ENCODE measurements around the gene COLGALT1. TPM values are rescaled to one million over a fixed set of nuclear protein-coding genes. Genes with fewer than 3 reads are reported as not detected.

Gene COLGALT1
- total RNA-seq, 1 experiment from 2014 or later = 103 TPM

- H3K4me3 Mint-ChIP-seq (ENCODE audit: unreplicated experiment) = no peak overlapping the region
- POLR2A ChIA-PET = interaction anchor here (1.1 kb wide), 1 partner anchor 12 kb away, joined by 3 read pairs; no protein-coding TSS in a partner anchor
Measured at GRCh38 chr19:17525141-17525540, 30.3 kb upstream of the COLGALT1 start.

GRCh38 chr19:17526922-17527321 lies 28.5 kb upstream of the COLGALT1 start:
- BruUV-seq (replicated peaks) = no TSS peak
- no peak for TF ChIP-seq CTCF (IDR thresholded peaks at IDR 0.05; ENCODE audit: unreplicated experiment)
- CTCF ChIA-PET = interaction anchor here (0.6 to 0.8 kb wide), 2 partner anchors 276 to 623 kb away, joined by 3 to 4 read pairs; no protein-coding TSS in a partner anchor
- intact Hi-C loops (cut with micrococcal nuclease) = no loop called here
- peaks cover 11% of the 10 kb centered on the region for H3K27me3 Mint-ChIP-seq (ENCODE audit: insufficient read depth, unreplicated experiment)
- DNase-seq (ENCODE audit: unreplicated experiment) = no peak
- peaks cover 8% of the 10 kb centered on the region for H3K9me3 Mint-ChIP-seq (ENCODE audit: unreplicated experiment)
- no peaks in the 10 kb centered on the region for H3K4me1 Mint-ChIP-seq (ENCODE audit: insufficient read depth, unreplicated experiment)
- no peak overlapping the region for H3K27ac Mint-ChIP-seq (ENCODE audit: low read depth, unreplicated experiment)
- H3K36me3 Mint-ChIP-seq (ENCODE audit: insufficient read depth, unreplicated experiment) = peaks cover 9% of the 10 kb centered on the region
- H3K4me3 Mint-ChIP-seq (ENCODE audit: unreplicated experiment) = no peak overlapping the region
- POLR2A ChIA-PET = no interaction called here

More at GRCh38 chr19:17525141-17525540, 30.3 kb upstream of the COLGALT1 start:
- Mint-ChIP-seq H3K36me3 (ENCODE audit: insufficient read depth, unreplicated experiment) (peaks cover 17% of the 10 kb centered on the region), H3K4me1 (ENCODE audit: insufficient read depth, unreplicated experiment) (no peaks in the 10 kb centered on the region), H3K27me3 (ENCODE audit: insufficient read depth, unreplicated experiment) (peaks cover 11% of the 10 kb centered on the region), H3K9me3 (ENCODE audit: unreplicated experiment) (peaks cover 8% of the 10 kb centered on the region), H3K27ac (ENCODE audit: low read depth, unreplicated experiment) (no peak overlapping the region)
- no TSS peak for BruUV-seq (replicated peaks)
- intact Hi-C loops (cut with micrococcal nuclease) = no loop called here
- no peak for DNase-seq (ENCODE audit: unreplicated experiment)
- TF ChIP-seq CTCF (IDR thresholded peaks at IDR 0.05; ENCODE audit: unreplicated experiment) = no peak
- CTCF ChIA-PET = no interaction called here

GRCh38 chr19:17527326-17527725 lies 28.1 kb upstream of the COLGALT1 start:
- Mint-ChIP-seq H3K27me3 (ENCODE audit: insufficient read depth, unreplicated experiment) (peaks cover 11% of the 10 kb centered on the region), H3K4me3 (ENCODE audit: unreplicated experiment) (no peak overlapping the region), H3K4me1 (ENCODE audit: insufficient read depth, unreplicated experiment) (no peaks in the 10 kb centered on the region), H3K27ac (ENCODE audit: low read depth, unreplicated experiment) (no peak overlapping the region), H3K9me3 (ENCODE audit: unreplicated experiment) (peaks cover 8% of the 10 kb centered on the region), H3K36me3 (ENCODE audit: insufficient read depth, unreplicated experiment) (peaks cover 9% of the 10 kb centered on the region)
- ChIA-PET POLR2A (no interaction called here), CTCF (interaction anchor here (0.6 to 0.8 kb wide), 3 partner anchors 48 to 623 kb away, joined by 3 to 4 read pairs (median 3); no protein-coding TSS in a partner anchor)
- no peak for DNase-seq (ENCODE audit: unreplicated experiment)
- TF ChIP-seq CTCF (IDR thresholded peaks at IDR 0.05; ENCODE audit: unreplicated experiment) = no peak
- intact Hi-C loops (cut with micrococcal nuclease) = no loop called here
- BruUV-seq (replicated peaks) = no TSS peak

- Mint-ChIP-seq H3K27ac (ENCODE audit: low read depth, unreplicated experiment) (no peak overlapping the region), H3K4me3 (ENCODE audit: unreplicated experiment) (no peak overlapping the region)
- TF ChIP-seq CTCF (IDR thresholded peaks at IDR 0.05; ENCODE audit: unreplicated experiment) = no peak
Measured at GRCh38 chr19:17528610-17529009, 26.8 kb upstream of the COLGALT1 start.

More at GRCh38 chr19:17528610-17529009, 26.8 kb upstream of the COLGALT1 start:
- H3K36me3 Mint-ChIP-seq (ENCODE audit: insufficient read depth, unreplicated experiment) = peaks cover 7% of the 10 kb centered on the region
- peaks cover 8% of the 10 kb centered on the region for H3K9me3 Mint-ChIP-seq (ENCODE audit: unreplicated experiment)
- intact Hi-C loops (cut with micrococcal nuclease) = no loop called here
- no peak for DNase-seq (ENCODE audit: unreplicated experiment)
- H3K27me3 Mint-ChIP-seq (ENCODE audit: insufficient read depth, unreplicated experiment) = peaks cover 11% of the 10 kb centered on the region
- CTCF ChIA-PET = interaction anchor here (0.6 to 0.7 kb wide), 3 partner anchors 21 to 237 kb away, joined by 3 read pairs; no protein-coding TSS in a partner anchor
- no peaks in the 10 kb centered on the region for H3K4me1 Mint-ChIP-seq (ENCODE audit: insufficient read depth, unreplicated experiment)
- POLR2A ChIA-PET = interaction anchor here (1.7 kb wide), 1 partner anchor 17 kb away, joined by 5 read pairs; the partner anchor contains the start of gene PGLS
- BruUV-seq (replicated peaks) = no TSS peak

Data from MCF 10A (cell line).